ENCODE results near the gene LRP1-AS.

LRP1-AS gene

GRCh38 chr12:57142727-57143126 lies 4.7 kb downstream of the LRP1-AS start:
- TF ChIP-seq SIN3A (IDR thresholded peaks at IDR 0.05; ENCODE audit: borderline replicate concordance, insufficient read depth, low read length) (no peak), TAF1 (IDR thresholded peaks at IDR 0.05; ENCODE audit: borderline replicate concordance, insufficient read depth, low read length) (no peak), REST (IDR thresholded peaks at IDR 0.05; ENCODE audit: insufficient read depth in 1 of 2, low read depth in 2 of 2, low read length in 2 of 2) (no peak)

GRCh38 chr12:57142121-57142520 lies 5.3 kb downstream of the LRP1-AS start:
- TF ChIP-seq TAF1 (IDR thresholded peaks at IDR 0.05; ENCODE audit: borderline replicate concordance, insufficient read depth, low read length): no peak
- TF ChIP-seq SIN3A (IDR thresholded peaks at IDR 0.05; ENCODE audit: borderline replicate concordance, insufficient read depth, low read length): no peak
- no peak for TF ChIP-seq POLR2AphosphoS5 (IDR thresholded peaks at IDR 0.05; ENCODE audit: low read depth, low read length)
- TF ChIP-seq FOXP2 (optimal IDR thresholded peaks at IDR 0.05; ENCODE audit: borderline replicate concordance, extremely low read depth, extremely low read length, insufficient read depth): no peak
- no peak for TF ChIP-seq REST (IDR thresholded peaks at IDR 0.05; ENCODE audit: insufficient read depth in 1 of 2, low read depth in 2 of 2, low read length in 2 of 2)

- TF ChIP-seq SIN3A (IDR thresholded peaks at IDR 0.05; ENCODE audit: borderline replicate concordance, insufficient read depth, low read length) (no peak), POLR2AphosphoS5 (IDR thresholded peaks at IDR 0.05; ENCODE audit: low read depth, low read length) (no peak), TAF1 (IDR thresholded peaks at IDR 0.05; ENCODE audit: borderline replicate concordance, insufficient read depth, low read length) (no peak), REST (IDR thresholded peaks at IDR 0.05; ENCODE audit: insufficient read depth in 1 of 2, low read depth in 2 of 2, low read length in 2 of 2) (no peak), FOXP2 (optimal IDR thresholded peaks at IDR 0.05; ENCODE audit: borderline replicate concordance, extremely low read depth, extremely low read length, insufficient read depth) (no peak)
These were observed 6.2 kb downstream of the LRP1-AS start for GRCh38 chr12:57141249-57141648.

GRCh38 chr12:57139796-57140649 lies 7.4 kb downstream of the LRP1-AS start:
- TF ChIP-seq POLR2AphosphoS5 (IDR thresholded peaks at IDR 0.05; ENCODE audit: low read depth, low read length): no peak
- no peak for TF ChIP-seq FOXP2 (optimal IDR thresholded peaks at IDR 0.05; ENCODE audit: borderline replicate concordance, extremely low read depth, extremely low read length, insufficient read depth)
- TF ChIP-seq SIN3A (IDR thresholded peaks at IDR 0.05; ENCODE audit: borderline replicate concordance, insufficient read depth, low read length): no peak
- no peak for TF ChIP-seq TAF1 (IDR thresholded peaks at IDR 0.05; ENCODE audit: borderline replicate concordance, insufficient read depth, low read length)
- TF ChIP-seq REST (IDR thresholded peaks at IDR 0.05; ENCODE audit: insufficient read depth in 1 of 2, low read depth in 2 of 2, low read length in 2 of 2): no peak

Data from PFSK-1 (cell line).